ENCODE measurements around the gene SH3D21. TPM values are rescaled to one million over a fixed set of nuclear protein-coding genes. Genes with fewer than 3 reads are reported as not detected.

The SH3D21 gene
- total RNA-seq, 2 experiments from 2014 or later, result 15.2 to 16.7 TPM

DNA sequence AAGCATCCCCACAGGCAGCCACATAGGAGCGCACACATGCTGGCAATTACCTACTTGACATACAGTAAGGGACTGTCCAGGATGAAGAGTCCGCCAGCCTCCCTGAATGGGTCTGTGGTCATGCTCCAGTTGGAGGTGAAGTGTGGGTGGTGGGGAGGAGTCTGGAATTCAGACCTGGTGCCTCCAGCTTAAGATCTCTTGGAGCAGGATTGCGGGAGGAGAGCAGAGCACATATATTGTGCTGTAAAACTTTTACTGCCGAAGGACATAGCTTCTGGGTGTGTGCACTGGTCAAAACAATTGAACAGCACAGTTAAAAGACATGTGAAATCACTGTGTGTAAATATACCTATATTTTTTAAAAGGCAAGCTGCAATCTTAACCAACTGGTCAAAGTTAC, 61.6 kb downstream of the SH3D21 start:
- Histone ChIP-seq H3K27ac (ENCODE audit: low read depth, low read length, poor library complexity, severe bottlenecking) (no peak overlapping the region), H3K36me3 (ENCODE audit: insufficient read depth, low read length) (peaks cover 51% of the 10 kb centered on the region), H3K79me2 (ENCODE audit: insufficient read depth, low read depth, low read length) (peaks cover 34% of the 10 kb centered on the region; the same call in 1 of the 2 replicates), H4K20me1 (ENCODE audit: insufficient read depth, low read length) (0 out of 2 replicates have a peak, but pooled peaks cover 4% of the 10 kb centered on the region), H3K9me3 (ENCODE audit: low read length) (no peaks in the 10 kb centered on the region), H3K4me1 (ENCODE audit: insufficient read depth, low read length, poor library complexity, severe bottlenecking) (peaks cover 62% of the 10 kb centered on the region), H3K9me2 (ENCODE audit: insufficient read depth, low read length) (no peaks in the 10 kb centered on the region), H3K4me3 (ENCODE audit: low read depth, low read length, poor library complexity, severe bottlenecking) (no peak overlapping the region), H3K4me2 (ENCODE audit: low read length) (no peak overlapping the region), H2AFZ (ENCODE audit: low read length) (no peak overlapping the region)
- POLR2A ChIA-PET, result interaction anchor here (0.6 to 1.4 kb wide), 8 partner anchors 9 to 144 kb away, joined by 3 to 5 read pairs (median 3); partner anchors contain the start of genes LSM10 and OSCP1
- intact Hi-C loops (cut with micrococcal nuclease; ENCODE audit: unreplicated experiment), result no loop called here
- no TSS peak for BruUV-seq (replicated peaks)
- no peak for DNase-seq (ENCODE audit: low spot score)
- TF ChIP-seq, protein P1, sequence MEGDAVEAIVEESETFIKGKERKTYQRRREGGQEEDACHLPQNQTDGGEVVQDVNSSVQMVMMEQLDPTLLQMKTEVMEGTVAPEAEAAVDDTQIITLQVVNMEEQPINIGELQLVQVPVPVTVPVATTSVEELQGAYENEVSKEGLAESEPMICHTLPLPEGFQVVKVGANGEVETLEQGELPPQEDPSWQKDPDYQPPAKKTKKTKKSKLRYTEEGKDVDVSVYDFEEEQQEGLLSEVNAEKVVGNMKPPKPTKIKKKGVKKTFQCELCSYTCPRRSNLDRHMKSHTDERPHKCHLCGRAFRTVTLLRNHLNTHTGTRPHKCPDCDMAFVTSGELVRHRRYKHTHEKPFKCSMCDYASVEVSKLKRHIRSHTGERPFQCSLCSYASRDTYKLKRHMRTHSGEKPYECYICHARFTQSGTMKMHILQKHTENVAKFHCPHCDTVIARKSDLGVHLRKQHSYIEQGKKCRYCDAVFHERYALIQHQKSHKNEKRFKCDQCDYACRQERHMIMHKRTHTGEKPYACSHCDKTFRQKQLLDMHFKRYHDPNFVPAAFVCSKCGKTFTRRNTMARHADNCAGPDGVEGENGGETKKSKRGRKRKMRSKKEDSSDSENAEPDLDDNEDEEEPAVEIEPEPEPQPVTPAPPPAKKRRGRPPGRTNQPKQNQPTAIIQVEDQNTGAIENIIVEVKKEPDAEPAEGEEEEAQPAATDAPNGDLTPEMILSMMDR (conservative IDR thresholded peaks at IDR 0.05; ENCODE audit: low read length), result no peak
- TF ChIP-seq EZH2phosphoT487 (IDR thresholded peaks at IDR 0.05; ENCODE audit: borderline replicate concordance, low read depth, low read length), result no peak
- CTCF ChIA-PET (ENCODE audit: unreplicated experiment), result interaction anchor here (1.5 kb wide), 1 partner anchor 25 kb away, joined by 6 read pairs; no protein-coding TSS in a partner anchor

GRCh38 chr1:36369061-36369861, 63.1 kb downstream of the SH3D21 start:
- Histone ChIP-seq H3K27ac (ENCODE audit: low read depth, low read length, poor library complexity, severe bottlenecking) (peak overlapping the region; percentile 48), H2AFZ (ENCODE audit: low read length) (no peak overlapping the region), H3K4me1 (ENCODE audit: insufficient read depth, low read length, poor library complexity, severe bottlenecking) (peaks cover 76% of the 10 kb centered on the region), H4K20me1 (ENCODE audit: insufficient read depth, low read length) (0 out of 2 replicates have a peak, but pooled peaks cover 4% of the 10 kb centered on the region), H3K36me3 (ENCODE audit: insufficient read depth, low read length) (peaks cover 45% of the 10 kb centered on the region), H3K79me2 (ENCODE audit: insufficient read depth, low read depth, low read length) (peaks cover 46% of the 10 kb centered on the region; the same call in 1 of the 2 replicates), H3K9me2 (ENCODE audit: insufficient read depth, low read length) (no peaks in the 10 kb centered on the region), H3K4me2 (ENCODE audit: low read length) (peak overlapping the region; percentile 26), H3K4me3 (ENCODE audit: low read depth, low read length, poor library complexity, severe bottlenecking) (no peak overlapping the region), H3K9me3 (ENCODE audit: low read length) (no peaks in the 10 kb centered on the region)
- peak; percentile 83 for DNase-seq (ENCODE audit: low spot score)
- TF ChIP-seq, protein P1 (conservative IDR thresholded peaks at IDR 0.05; ENCODE audit: low read length), result peak; percentile 96
- TF ChIP-seq EZH2phosphoT487 (IDR thresholded peaks at IDR 0.05; ENCODE audit: borderline replicate concordance, low read depth, low read length), result no peak
- POLR2A ChIA-PET, result interaction anchor here (0.6 to 1.5 kb wide), 4 partner anchors 11 to 577 kb away, joined by 3 to 7 read pairs (median 6); no protein-coding TSS in a partner anchor
- intact Hi-C loops (cut with micrococcal nuclease; ENCODE audit: unreplicated experiment), result loop anchor here (1.0 kb wide), 4 partner anchors 20 to 220 kb away; partner anchors contain the start of gene TRAPPC3
- CTCF ChIA-PET (ENCODE audit: unreplicated experiment), result interaction anchor here (0.5 to 1.8 kb wide), 3 partner anchors 25 to 212 kb away, joined by 5 to 7 read pairs (median 6); no protein-coding TSS in a partner anchor
- BruUV-seq (replicated peaks), result no TSS peak

Other genes with a start within 250 kb of the SH3D21 start
- gene TEKT2, start 222.3 kb upstream of the SH3D21 start, total RNA-seq (2014; rRNA removed; shearing (Covaris generic)), result 0.10 TPM in 1 of 2 replicates, not detected in the other
- not detected in 2 replicates for gene TEKT2, start 222.3 kb upstream of the SH3D21 start, total RNA-seq (2022)
- 42.3 and 44.3 TPM in 2 replicates for gene ADPRS, start 217.5 kb upstream of the SH3D21 start, total RNA-seq (2014; rRNA removed; shearing (Covaris generic))
- 27.6 and 29.3 TPM in 2 replicates for gene ADPRS, start 217.5 kb upstream of the SH3D21 start, total RNA-seq (2022)
- not detected in 2 replicates for gene COL8A2, start 181.1 kb upstream of the SH3D21 start, total RNA-seq (2014; rRNA removed; shearing (Covaris generic))
- not detected in 2 replicates for gene COL8A2, start 181.1 kb upstream of the SH3D21 start, total RNA-seq (2022)
- 50.3 and 71.0 TPM in 2 replicates for gene TRAPPC3, start 156.9 kb upstream of the SH3D21 start, total RNA-seq (2014; rRNA removed; shearing (Covaris generic))
- 55.4 and 60.4 TPM in 2 replicates for gene TRAPPC3, start 156.9 kb upstream of the SH3D21 start, total RNA-seq (2022)
- gene MAP7D1, start 150.2 kb upstream of the SH3D21 start, total RNA-seq (2014; rRNA removed; shearing (Covaris generic)), result 55.1 and 61.2 TPM in 2 replicates
- gene MAP7D1, start 150.2 kb upstream of the SH3D21 start, total RNA-seq (2022), result 94.7 and 101 TPM in 2 replicates
- gene THRAP3, start 81.9 kb upstream of the SH3D21 start, total RNA-seq (2014; rRNA removed; shearing (Covaris generic)), result 76.1 and 98.7 TPM in 2 replicates
- 131 and 132 TPM in 2 replicates for gene THRAP3, start 81.9 kb upstream of the SH3D21 start, total RNA-seq (2022)
- 0.57 and 2.0 TPM in 2 replicates for gene EVA1B, start 17.3 kb downstream of the SH3D21 start, total RNA-seq (2014; rRNA removed; shearing (Covaris generic))
- gene EVA1B, start 17.3 kb downstream of the SH3D21 start, total RNA-seq (2022), result 0.84 and 0.96 TPM in 2 replicates
- 41.9 and 43.8 TPM in 2 replicates for gene STK40, start 79.6 kb downstream of the SH3D21 start, total RNA-seq (2014; rRNA removed; shearing (Covaris generic))
- 81.9 and 83.9 TPM in 2 replicates for gene STK40, start 79.6 kb downstream of the SH3D21 start, total RNA-seq (2022)
- gene LSM10, start 91.5 kb downstream of the SH3D21 start, total RNA-seq (2014; rRNA removed; shearing (Covaris generic)), result 42.3 and 43.2 TPM in 2 replicates
- 132 and 133 TPM in 2 replicates for gene LSM10, start 91.5 kb downstream of the SH3D21 start, total RNA-seq (2022)
- 0.82 and 1.4 TPM in 2 replicates for gene OSCP1, start 144.1 kb downstream of the SH3D21 start, total RNA-seq (2014; rRNA removed; shearing (Covaris generic))
- 2.0 and 3.5 TPM in 2 replicates for gene OSCP1, start 144.1 kb downstream of the SH3D21 start, total RNA-seq (2022)
- gene MRPS15, start 158.0 kb downstream of the SH3D21 start, total RNA-seq (2014; rRNA removed; shearing (Covaris generic)), result 112 and 114 TPM in 2 replicates
- 116 and 119 TPM in 2 replicates for gene MRPS15, start 158.0 kb downstream of the SH3D21 start, total RNA-seq (2022)
- gene CSF3R, start 176.5 kb downstream of the SH3D21 start, total RNA-seq (2014; rRNA removed; shearing (Covaris generic)), result not detected in 2 replicates
- gene CSF3R, start 176.5 kb downstream of the SH3D21 start, total RNA-seq (2022), result not detected in 2 replicates